GM21381 (cell line): ENCODE results near the gene OXSR1.
A peak's percentile ranks its signal among the peaks of the same experiment; 100 is the strongest.

ENCODE experiments used
- ATAC-seq: cut with Tn5 transposase; IDR thresholded peaks from one replicate; pipeline ENCODE4 v1.9.1; 2021; ENCODE audit warnings: mild to moderate bottlenecking, moderate library complexity; ENCODE audit not compliant: unreplicated experiment

The OXSR1 gene

GRCh38 chr3:38164952-38165721 is at the start of gene OXSR1:
Gene OXSR1, plus strand, starts transcription at chr3:38165537. Its CDS starts 340 bp downstream, at chr3:38165877.
- peak; percentile 89 for ATAC-seq

- no peak for ATAC-seq
These were observed 49.5 kb upstream of the OXSR1 start for GRCh38 chr3:38115645-38116427.

GRCh38 chr3:38116471-38117162 is 48.7 kb upstream of the OXSR1 start:
- no peak for ATAC-seq

- no peak for ATAC-seq
These were observed 48.1 kb upstream of the OXSR1 start for GRCh38 chr3:38117163-38117716.

GRCh38 chr3:38117748-38118420 is 47.5 kb upstream of the OXSR1 start:
- ATAC-seq: peak; percentile 74

GRCh38 chr3:38118421-38119247 is 46.7 kb upstream of the OXSR1 start:
- ATAC-seq: no peak

- no peak for ATAC-seq
These were observed 46.1 kb upstream of the OXSR1 start for GRCh38 chr3:38119248-38119544.

- no peak for ATAC-seq
These were observed 45.3 kb upstream of the OXSR1 start for GRCh38 chr3:38119821-38120692.

- no peak for ATAC-seq
These were observed 44.5 kb upstream of the OXSR1 start for GRCh38 chr3:38120693-38121450.

- no peak for ATAC-seq
These were observed 43.9 kb upstream of the OXSR1 start for GRCh38 chr3:38121451-38121831.

GRCh38 chr3:38121832-38122461 is 43.4 kb upstream of the OXSR1 start:
- no peak for ATAC-seq

GRCh38 chr3:38122712-38123290 is 42.5 kb upstream of the OXSR1 start:
- no peak for ATAC-seq

- no peak for ATAC-seq
These were observed 40.8 kb upstream of the OXSR1 start for GRCh38 chr3:38124324-38125122.

- ATAC-seq: no peak
These were observed 39.8 kb upstream of the OXSR1 start for GRCh38 chr3:38125305-38126120.

GRCh38 chr3:38126121-38126892 is 39.0 kb upstream of the OXSR1 start:
- ATAC-seq: no peak
